ENCODE data around the gene DIS3L2. TPM values are rescaled to one million over a fixed set of nuclear protein-coding genes. Genes with fewer than 3 reads are reported as not detected.

The DIS3L2 gene
- total and polyA plus RNA-seq, 2 of the 8 experiments (the other 6 are each of a cell fraction or from before 2014, with no cell fraction given) = 11.5 to 21.6 TPM

DNA sequence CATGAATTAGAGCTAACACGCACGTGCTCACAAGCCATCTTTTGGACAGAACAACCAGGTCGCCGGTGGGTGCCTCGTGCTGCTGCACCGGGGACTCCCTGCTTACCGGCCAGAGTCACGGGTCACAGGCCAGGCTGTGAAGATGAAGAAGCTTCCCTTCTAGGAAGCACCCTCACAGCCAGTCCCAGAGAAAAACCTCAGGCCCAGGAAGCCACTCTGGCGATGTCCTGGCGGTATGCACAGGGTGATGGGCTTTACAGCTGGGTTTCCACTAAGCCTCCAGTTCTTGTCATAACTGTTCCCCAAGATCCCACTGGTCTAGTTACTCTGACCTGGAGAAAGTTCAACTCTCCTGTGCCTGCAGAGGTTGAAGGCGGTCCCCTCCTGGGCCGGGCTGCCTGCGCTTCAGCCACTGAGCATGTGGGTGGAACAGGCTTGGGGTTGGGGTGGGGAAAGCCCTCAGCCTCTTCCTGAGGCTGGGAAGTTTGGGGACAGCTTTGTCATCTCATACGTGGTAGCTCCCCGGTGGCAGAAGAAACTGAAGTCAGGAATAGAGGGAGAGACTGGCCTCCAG, 15.2 kb upstream of the DIS3L2 start:
- TF ChIP-seq SUZ12 (IDR thresholded peaks at IDR 0.05; ENCODE audit: low read length) (no peak), JUN (IDR thresholded peaks at IDR 0.05; ENCODE audit: low read depth, low read length) (no peak), MAFK (IDR thresholded peaks at IDR 0.05; ENCODE audit: low read depth, low read length) (no peak), PHF8 (conservative IDR thresholded peaks at IDR 0.05; ENCODE audit: low read depth, low read length) (no peak), SIX5 (IDR thresholded peaks at IDR 0.05; ENCODE audit: low read depth, low read length) (no peak), GABPA (IDR thresholded peaks at IDR 0.05; ENCODE audit: borderline replicate concordance, insufficient read depth, low read length) (no peak), KDM4A (IDR thresholded peaks at IDR 0.05; ENCODE audit: low read depth, low read length, severe bottlenecking) (no peak), BACH1 (IDR thresholded peaks at IDR 0.05; ENCODE audit: low read length) (no peak)
- TF ChIP-seq, protein P1, sequence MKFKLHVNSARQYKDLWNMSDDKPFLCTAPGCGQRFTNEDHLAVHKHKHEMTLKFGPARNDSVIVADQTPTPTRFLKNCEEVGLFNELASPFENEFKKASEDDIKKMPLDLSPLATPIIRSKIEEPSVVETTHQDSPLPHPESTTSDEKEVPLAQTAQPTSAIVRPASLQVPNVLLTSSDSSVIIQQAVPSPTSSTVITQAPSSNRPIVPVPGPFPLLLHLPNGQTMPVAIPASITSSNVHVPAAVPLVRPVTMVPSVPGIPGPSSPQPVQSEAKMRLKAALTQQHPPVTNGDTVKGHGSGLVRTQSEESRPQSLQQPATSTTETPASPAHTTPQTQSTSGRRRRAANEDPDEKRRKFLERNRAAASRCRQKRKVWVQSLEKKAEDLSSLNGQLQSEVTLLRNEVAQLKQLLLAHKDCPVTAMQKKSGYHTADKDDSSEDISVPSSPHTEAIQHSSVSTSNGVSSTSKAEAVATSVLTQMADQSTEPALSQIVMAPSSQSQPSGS (IDR thresholded peaks at IDR 0.05; ENCODE audit: low read length) = no peak
- TF ChIP-seq, protein P2, sequence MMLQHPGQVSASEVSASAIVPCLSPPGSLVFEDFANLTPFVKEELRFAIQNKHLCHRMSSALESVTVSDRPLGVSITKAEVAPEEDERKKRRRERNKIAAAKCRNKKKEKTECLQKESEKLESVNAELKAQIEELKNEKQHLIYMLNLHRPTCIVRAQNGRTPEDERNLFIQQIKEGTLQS (IDR thresholded peaks at IDR 0.05; ENCODE audit: insufficient read depth, low read depth, low read length) = no peak
- no peaks in the 10 kb centered on the region for H4K20me1 ChIP-seq (replicated peaks in 1 of 2; ENCODE audit: control insufficient read depth in 1 of 2, insufficient read depth in 2 of 2, low read length in 2 of 2)
- no peaks in the 10 kb centered on the region for H3K27me3 ChIP-seq (replicated peaks in 1 of 4; ENCODE audit: control insufficient read depth in 3 of 4, extremely low read depth in 1 of 4, insufficient read depth in 3 of 4, low read length in 3 of 4)
- H3K4ac ChIP-seq (replicated peaks; ENCODE audit: insufficient read length, low read depth, low read length) = no peak overlapping the region
- H3K4me2 ChIP-seq (ENCODE audit: insufficient read depth in 1 of 2, low read depth in 2 of 2, low read length in 2 of 2) = no peak overlapping the region
- H2BK120ac ChIP-seq (replicated peaks; ENCODE audit: low read depth, low read length) = no peak overlapping the region
- no peaks in the 10 kb centered on the region for H3K9me3 ChIP-seq (ENCODE audit: insufficient read depth in 2 of 2, low read depth in 1 of 2, low read length in 1 of 2)
- ChIA-PET POLR2A (ENCODE audit: partially characterized antibody) (interaction anchor here (1.6 kb wide), 1 partner anchor 15 kb away, joined by 7 read pairs; the partner anchor contains the start of gene DIS3L2), CTCF (ENCODE audit: partially characterized antibody) (interaction anchor here (3.5 kb wide), 1 partner anchor 17 kb away, joined by 19 read pairs; no protein-coding TSS in a partner anchor)
- no peaks in the 10 kb centered on the region for H3K4me1 ChIP-seq (replicated peaks in 1 of 4; ENCODE audit: control insufficient read depth in 3 of 4, insufficient read depth in 4 of 4, low read length in 3 of 4)
- H4K91ac ChIP-seq (replicated peaks; ENCODE audit: insufficient read length, low read length) = no peak overlapping the region
- H3K27ac ChIP-seq (ENCODE audit: low read depth, low read length) = no peak overlapping the region
- no peak overlapping the region for H3K14ac ChIP-seq (ENCODE audit: insufficient read length)
- no peak overlapping the region for H2BK15ac ChIP-seq (ENCODE audit: low read length)
- no peaks in the 10 kb centered on the region for H3K36me3 ChIP-seq (ENCODE audit: control insufficient read depth in 2 of 4, insufficient read depth in 4 of 4, low read length in 3 of 4)
- H2AFZ ChIP-seq (ENCODE audit: low read length) = no peak overlapping the region
- H3K23ac ChIP-seq (ENCODE audit: insufficient read length) = no peak overlapping the region
- no peak overlapping the region for H4K8ac ChIP-seq (ENCODE audit: extremely low read depth, insufficient read depth, low read length)
- H2BK12ac ChIP-seq (ENCODE audit: low read depth, low read length) = no peak overlapping the region
- no peak overlapping the region for H2AK5ac ChIP-seq (ENCODE audit: low read depth, low read length)
- H3K4me3 ChIP-seq (ENCODE audit: extremely low read depth in 1 of 4, insufficient read depth in 2 of 4, low read depth in 3 of 4, low read length in 4 of 4) = no peak overlapping the region
- 95% methylated on average over 15 of the region's 15 CpGs; no CpG with 5 or more reads in 1 of the 2 experiments for whole genome bisulfite sequencing, 2 experiments (ENCODE audit: extremely low coverage in 1 of 2, insufficient coverage in 1 of 2, insufficient read length in 1 of 2, insufficient replicate concordance in 2 of 2, low coverage in 1 of 2, low lambda C conversion rate in 2 of 2, missing lambda C conversion rate in 1 of 2)
- no peak overlapping the region for H4K5ac ChIP-seq (ENCODE audit: insufficient read length, low read depth, low read length)
- H3K79me2 ChIP-seq (ENCODE audit: control insufficient read depth in 1 of 2, insufficient read depth in 2 of 2, low read length in 2 of 2) = no peaks in the 10 kb centered on the region
- H2BK5ac ChIP-seq (ENCODE audit: low read depth, low read length) = no peak overlapping the region
- no peaks in the 10 kb centered on the region for H3K79me1 ChIP-seq (ENCODE audit: low read depth, low read length)
- FAIRE-seq (no peak), DNase-seq (ENCODE audit: low read depth in 1 of 2, low spot score in 2 of 2) (no peak)
- no peaks in the 10 kb centered on the region for H3K23me2 ChIP-seq (ENCODE audit: low read depth, low read length)
- no peak overlapping the region for H2BK20ac ChIP-seq (ENCODE audit: low read length)
- no peak overlapping the region for H3K9ac ChIP-seq (replicated peaks in 1 of 4; ENCODE audit: extremely low read depth in 1 of 4, low read depth in 3 of 4, low read length in 3 of 4)
- no peak overlapping the region for H3K18ac ChIP-seq (ENCODE audit: extremely low read depth, low read length)
- no peak overlapping the region for H3K56ac ChIP-seq (replicated peaks; ENCODE audit: insufficient read length, low read depth, low read length)

Measured in H1 (cell line).